A673 (cell line): Measurements from ENCODE around the gene GRIK2. TPM values are rescaled to one million over a fixed set of nuclear protein-coding genes. Genes with fewer than 3 reads are reported as not detected.
A peak's percentile ranks its signal among the peaks of the same experiment; 100 is the strongest.

Experiments
- BruUV-seq: library from RNA; stranded (reverse); fragments of 400-500 nt; replicated peaks from 2 replicates; lab custom pipeline; 2021; lab: Mats Ljungman, UMichigan
- CTCF ChIA-PET: fragments of 300-600 bp; sonication (Branson Sonifier 250); formaldehyde crosslinking; loops from one replicate; lab custom pipeline; 2022; ENCODE audit warnings: antibody characterized with exemption; lab: Charles Lee
- POLR2A ChIA-PET: fragments of 300-600 bp; sonication (Branson Sonifier 250); formaldehyde crosslinking; loops from one replicate; lab custom pipeline; 2022; ENCODE audit warnings: antibody characterized with exemption; ENCODE audit not compliant: low non-redundant PET; lab: Charles Lee
- DNase-seq: peaks from one replicate; pipeline ENCODE4 v3.0.0-alpha.2; 2015; ENCODE audit warnings: low spot score
- H3K27ac ChIP-seq: fragments of 200-600 bp; sonication (generic); 2 replicates; pipeline ENCODE4 v1.5.1; 2016; ENCODE audit warnings: mixed run types, low read depth, mild to moderate bottlenecking, mixed read lengths, antibody characterized with exemption, low read length; ENCODE audit not compliant: poor library complexity, severe bottlenecking
- H3K27me3 ChIP-seq: fragments of 200-600 bp; sonication (generic); replicated peaks from 2 replicates; pipeline ENCODE4 v1.6.1; 2017; ENCODE audit warnings: mixed run types, low read depth, mild to moderate bottlenecking, mixed read lengths, antibody characterized with exemption, low read length; ENCODE audit not compliant: insufficient read depth, poor library complexity
- H3K36me3 ChIP-seq: fragments of 200-600 bp; sonication (generic); 2 replicates; pipeline ENCODE4 v1.6.1; 2016; ENCODE audit warnings: mixed run types, mild to moderate bottlenecking, mixed read lengths, antibody characterized with exemption, low read length; ENCODE audit not compliant: insufficient read depth, poor library complexity, severe bottlenecking
- H3K4me1 ChIP-seq: fragments of 200-600 bp; sonication (generic); 2 replicates; pipeline ENCODE4 v1.6.1; 2017; ENCODE audit warnings: mixed run types, mild to moderate bottlenecking, mixed read lengths, antibody characterized with exemption, low read length; ENCODE audit not compliant: insufficient read depth, poor library complexity, severe bottlenecking
- H3K4me3 ChIP-seq: fragments of 200-600 bp; sonication (generic); 2 replicates; pipeline ENCODE4 v1.5.1; 2016; ENCODE audit warnings: low read depth, mixed run types, mild to moderate bottlenecking, mixed read lengths, low read length; ENCODE audit not compliant: poor library complexity, severe bottlenecking
- H3K9me3 ChIP-seq: fragments of 200-600 bp; sonication (generic); 2 replicates; pipeline ENCODE4 v1.6.1; 2016; ENCODE audit warnings: mixed run types, low read depth, mild to moderate bottlenecking, mixed read lengths, antibody characterized with exemption, low read length; ENCODE audit not compliant: poor library complexity, severe bottlenecking
- CTCF ChIP-seq: fragments of 300-800, 200-600 bp; sonication (generic); conservative IDR thresholded peaks from 2 replicates; pipeline ENCODE4 v1.5.1; 2017; ENCODE audit warnings: low read depth, mild to moderate bottlenecking, antibody characterized with exemption, low read length, moderate library complexity, mixed read lengths
- EZH2 ChIP-seq: fragments of 200-600 bp; sonication (generic); IDR thresholded peaks from 2 replicates; pipeline ENCODE4 v1.6.1; 2017; ENCODE audit warnings: borderline replicate concordance, low read depth, mild to moderate bottlenecking, mixed read lengths, antibody characterized with exemption, low read length; ENCODE audit not compliant: poor library complexity, severe bottlenecking
- intact Hi-C: fragments of 100-400 bp; cut with micrococcal nuclease; formaldehyde crosslinking; loops from one replicate; pipeline ENCODE4 v1.10.0; 2022; ENCODE audit not compliant: unreplicated experiment
- total RNA-seq: library from RNA; stranded (reverse); gene quantifications from 2 replicates; pipeline ENCODE4 v1.2.3, GENCODE V29; 2021

The GRIK2 gene
- total RNA-seq, 1 experiment from 2014 or later: 62.1 TPM

GRCh38 chr6:101429845-101430244 lies 36.3 kb downstream of the GRIK2 start:
- Histone ChIP-seq H3K4me1 (peaks cover 9% of the 10 kb centered on the region), H3K9me3 (no peaks in the 10 kb centered on the region), H3K27me3 (no peaks in the 10 kb centered on the region), H3K4me3 (no peak overlapping the region), H3K27ac (peak overlapping the region; percentile 18), H3K36me3 (peaks cover 5% of the 10 kb centered on the region)
- CTCF ChIA-PET: no interaction called here
- no peak for TF ChIP-seq EZH2
- TF ChIP-seq CTCF: no peak
- POLR2A ChIA-PET: no interaction called here
- DNase-seq: no peak
- BruUV-seq: no TSS peak
- intact Hi-C loops: no loop called here

- intact Hi-C loops: no loop called here
- TF ChIP-seq CTCF (no peak), EZH2 (no peak)
- Histone ChIP-seq H3K27me3 (no peaks in the 10 kb centered on the region), H3K36me3 (peaks cover 5% of the 10 kb centered on the region), H3K27ac (no peak overlapping the region), H3K4me1 (peaks cover 13% of the 10 kb centered on the region), H3K9me3 (no peaks in the 10 kb centered on the region), H3K4me3 (no peak overlapping the region)
- ChIA-PET CTCF (no interaction called here), POLR2A (interaction anchor here (0.6 kb wide), 1 partner anchor 16 kb away, joined by 3 read pairs; no protein-coding TSS in a partner anchor)
- no peak for DNase-seq
- BruUV-seq: no TSS peak
Observed at GRCh38 chr6:101433141-101433540, 39.6 kb downstream of the GRIK2 start.

- ChIA-PET CTCF (no interaction called here), POLR2A (no interaction called here)
- Histone ChIP-seq H3K36me3 (peaks cover 5% of the 10 kb centered on the region), H3K27ac (no peak overlapping the region), H3K4me1 (peaks cover 4% of the 10 kb centered on the region), H3K27me3 (no peaks in the 10 kb centered on the region), H3K9me3 (no peaks in the 10 kb centered on the region), H3K4me3 (no peak overlapping the region)
- intact Hi-C loops: no loop called here
- no peak for DNase-seq
- BruUV-seq: no TSS peak
- no peak for TF ChIP-seq CTCF
- no peak for TF ChIP-seq EZH2
Observed at GRCh38 chr6:101434601-101435000, 41.1 kb downstream of the GRIK2 start.
